A549 (cell line): ENCODE data around the gene POLR1C. TPM values are rescaled to one million over a fixed set of nuclear protein-coding genes. Genes with fewer than 3 reads are reported as not detected.
"Not testable (repeated sequence)": the region's sequence is repeated elsewhere in the genome, so short reads cannot be mapped to it uniquely, and the experiment has no call there.

Experiments used
- ATAC-seq, 2 experiments: fragments of 200-7000 bp in 1 of 2; fragments of >200 bp in 1 of 2; cut with Nextera tagmentation in 1 of 2; cut with Tn5 transposase in 1 of 2; 3 replicates each; pipeline versions ENCODE4 v1.8.0 to v1.9.1; 2018 to 2020; ENCODE audit warnings: mild to moderate bottlenecking in 1 of 2, moderate library complexity in 1 of 2
- CTCF ChIA-PET: fragments of 300-600 bp; sonication (Branson Sonifier 250); formaldehyde crosslinking; extraction: SDS; loops from one replicate; lab custom pipeline; 2021; ENCODE audit warnings: antibody characterized with exemption, inconsistent platforms; lab: Yijun Ruan, JAX
- POLR2A ChIA-PET: fragments of 350-600 bp; formaldehyde crosslinking; extraction: SDS; loops from one replicate; lab custom pipeline; 2021; ENCODE audit warnings: antibody characterized with exemption, inconsistent platforms; lab: Yijun Ruan, JAX
- DNase-seq, 2 experiments: peaks; one replicate each; pipeline versions ENCODE4 v3.0.0 to v3.0.0-alpha.2; 2011 to 2016; ENCODE audit warnings: low read depth in 1 of 2, low spot score in 1 of 2
- FAIRE-seq: peaks from 2 replicates; lab custom pipeline; 2011; peaks lifted over from hg19 to GRCh38; lab: Jason Lieb, UNC
- H3K27ac ChIP-seq, 2 experiments: fragments of >200 bp; sonication (Bioruptor Twin); formaldehyde crosslinking; 3 replicates each; pipeline ENCODE4 v1.5.1; 2016 to 2017
- H3K4me1 ChIP-seq: fragments of >200 bp; sonication (Bioruptor Twin); formaldehyde crosslinking; 3 replicates; pipeline ENCODE4 v1.6.1; 2016
- H3K4me2 ChIP-seq: fragments of >200 bp; sonication (Bioruptor Twin); formaldehyde crosslinking; 3 replicates; pipeline ENCODE4 v1.6.1; 2016
- H3K4me3 ChIP-seq: fragments of >200 bp; sonication (Bioruptor Twin); formaldehyde crosslinking; 3 replicates; pipeline ENCODE4 v1.5.1; 2016
- H3K9me3 ChIP-seq: fragments of >200 bp; sonication (Bioruptor Twin); formaldehyde crosslinking; 3 replicates; pipeline ENCODE4 v1.6.1; 2016
- BCL3 ChIP-seq: fragments of >200 bp; sonication (Bioruptor Twin); formaldehyde crosslinking; IDR thresholded peaks from 3 replicates; pipeline ENCODE4 v1.6.1; 2016
- CHD2 ChIP-seq: fragments of 150-350 bp; IDR thresholded peaks from 2 replicates; pipeline ENCODE4 v1.6.1; 2014; ENCODE audit warnings: low read length; ENCODE audit not compliant: partially characterized antibody
- CHD4 ChIP-seq: fragments of 200-600 bp; sonication (generic); IDR thresholded peaks from 2 replicates; pipeline ENCODE4 v1.6.1; 2016; ENCODE audit warnings: antibody characterized with exemption, mild to moderate bottlenecking, borderline replicate concordance
- ELK1 ChIP-seq: fragments of 150-350 bp; IDR thresholded peaks from 2 replicates; pipeline ENCODE4 v1.6.1; 2014; ENCODE audit warnings: low read depth, mild to moderate bottlenecking, low read length
- GATA3 ChIP-seq: IDR thresholded peaks from 2 replicates; pipeline ENCODE4 v1.6.1; 2012; ENCODE audit warnings: borderline replicate concordance
- HDAC2 ChIP-seq: fragments of 200-600 bp; sonication (generic); IDR thresholded peaks from 2 replicates; pipeline ENCODE4 v1.6.1; 2016
- HEYL ChIP-seq: fragments of 250-450 bp; sonication (Bioruptor Pico); IDR thresholded peaks from 2 replicates; pipeline ENCODE4 v1.8.0; 2021; ENCODE audit warnings: mild to moderate bottlenecking, moderate library complexity
- JUN ChIP-seq, 2 experiments: fragments of >200 bp; sonication (Bioruptor Twin); formaldehyde crosslinking; IDR thresholded peaks; 2 replicates in 1 of 2; 3 replicates in 1 of 2; pipeline ENCODE4 v1.6.1; 2016 to 2017
- KDM5A ChIP-seq: fragments of 200-600 bp; sonication (generic); IDR thresholded peaks from 2 replicates; pipeline ENCODE4 v1.6.1; 2016; ENCODE audit warnings: antibody characterized with exemption, mild to moderate bottlenecking
- MAX ChIP-seq: IDR thresholded peaks from 2 replicates; pipeline ENCODE4 v1.6.1; 2012
- MYC ChIP-seq: IDR thresholded peaks from 2 replicates; pipeline ENCODE4 v1.6.1; 2012; ENCODE audit warnings: mild to moderate bottlenecking, inconsistent platforms, low read length, improper control_type of control experiment, borderline replicate concordance
- PHF8 ChIP-seq: fragments of 200-600 bp; sonication (generic); IDR thresholded peaks from 2 replicates; pipeline ENCODE4 v1.6.1; 2016; ENCODE audit warnings: low read depth, mild to moderate bottlenecking, antibody characterized with exemption, moderate library complexity, borderline replicate concordance
- POLR2A ChIP-seq: IDR thresholded peaks from 2 replicates; pipeline ENCODE4 v1.6.1; 2012; ENCODE audit warnings: mild to moderate bottlenecking, low read length
- RCOR1 ChIP-seq: fragments of 150-350 bp; IDR thresholded peaks from 2 replicates; pipeline ENCODE4 v1.6.1; 2014; ENCODE audit warnings: antibody characterized with exemption, low read length, low read depth
- REST ChIP-seq: fragments of 200-600 bp; sonication (generic); IDR thresholded peaks from 2 replicates; pipeline ENCODE4 v1.6.1; 2016; ENCODE audit warnings: antibody characterized with exemption, mild to moderate bottlenecking, moderate library complexity
- RNF2 ChIP-seq: fragments of 200-600 bp; sonication (generic); IDR thresholded peaks from 2 replicates; pipeline ENCODE4 v1.6.1; 2016; ENCODE audit warnings: low read depth, mild to moderate bottlenecking, antibody characterized with exemption, moderate library complexity, borderline replicate concordance
- SREBF2 ChIP-seq: fragments of 450-650 bp; IDR thresholded peaks from 2 replicates; pipeline ENCODE4 v1.6.1; 2014; ENCODE audit warnings: mild to moderate bottlenecking, moderate library complexity
- TP53 ChIP-seq: fragments of 250-450 bp; sonication (Bioruptor Pico); IDR thresholded peaks from 2 replicates; pipeline ENCODE4 v1.5.0; 2021; ENCODE audit warnings: mild to moderate bottlenecking, moderate library complexity
- WGBS: methylation state at CpG from one replicate; pipeline ENCODE4 v1.1.6; 2017; ENCODE audit errors: missing lambda C conversion rate; 5-methylcytosine and 5-hydroxymethylcytosine counted together
- polyA minus RNA-seq: library from RNA; depleted of rRNA, polyadenylated mRNA; stranded (reverse); fragments of >200 nt; gene quantifications from 2 replicates; pipeline ENCODE4 v1.2.3, GENCODE V29; 2011; rRNA and poly(A)+ RNA removed
- polyA plus RNA-seq, 4 experiments: library from polyadenylated mRNA; depleted of rRNA in 3 of 4; stranded (reverse); fragments of >200 nt; fragmentation: RNase III in 1 of 4; extraction: RNeasy Plus Mini Kit Qiagen cat#74134 plus additional on column Dnase treatment in 1 of 4; gene quantifications; 2 replicates in 3 of 4; 3 replicates in 1 of 4; pipeline ENCODE4 v1.2.3, GENCODE V29; 2011 to 2017

The POLR1C gene
- polyA plus RNA-seq (2011; rRNA removed), result 63.1 and 85.1 TPM in 2 replicates
- polyA plus RNA-seq (2012; cell fraction: cytosol; rRNA removed), result 47.4 and 52.1 TPM in 2 replicates
- 62.6 and 88.5 TPM in 2 replicates for polyA plus RNA-seq (2012; cell fraction: nucleus; rRNA removed)
- 46.5 to 50.0 TPM (median 48.5 TPM) in 3 replicates for polyA plus RNA-seq (2017; fragmentation: RNase III; extraction: RNeasy Plus Mini Kit Qiagen cat#74134 plus additional on column Dnase treatment)
- polyA minus RNA-seq, result 43.9 and 44.2 TPM in 2 replicates

GRCh38 chr6:43516697-43517504 lies at the start of gene POLR1C, which contains the start of gene YIPF3:
Gene POLR1C (plus strand): TSS chr6:43517089. CDS start chr6:43517110, 21 bp downstream.
Gene YIPF3 (minus strand): TSS chr6:43516926. CDS start chr6:43516807, 119 bp downstream.
- Histone ChIP-seq H3K4me3 (peak within 1 kb of the TSS; percentile 93), H3K4me1 (peaks cover 19% of the 10 kb centered on the region), H3K27ac (peak within 1 kb of the TSS; percentile 86 to 97), H3K9me3 (no peaks in the 10 kb centered on the region), H3K4me2 (peak within 1 kb of the TSS; percentile 98)
- WGBS, result 1% methylated on average over 49 of the region's 57 CpGs
- ChIA-PET CTCF (interaction anchor here (2.2 kb wide), 1 partner anchor 10 kb away, joined by 12 read pairs; no protein-coding TSS in a partner anchor), POLR2A (interaction anchor here (1.2 to 1.3 kb wide), 2 partner anchors 9 to 23 kb away, joined by 4 to 5 read pairs; no protein-coding TSS in a partner anchor)
- FAIRE-seq, result no peak
- ATAC-seq, result peak; percentile 85 to 93
- peak; percentile 86 for TF ChIP-seq POLR2A
- no peak for TF ChIP-seq ELK1
- TF ChIP-seq MYC, result peak; percentile 92
- peak; percentile 61 to 65; a peak in 3 of 5 replicates for TF ChIP-seq JUN (IDR thresholded peaks at IDR 0.05)
- peak; percentile 60; the same call in 1 of the 2 replicates for TF ChIP-seq PHF8
- no peak for TF ChIP-seq HDAC2
- TF ChIP-seq CHD2, result peak; percentile 91
- peak; percentile 81; the same call in 2 of the 3 replicates for TF ChIP-seq BCL3
- peak; percentile 93 for TF ChIP-seq MAX
- no peak for TF ChIP-seq HEYL (CRISPR knock-in tag)
- TF ChIP-seq CHD4, result no peak
- TF ChIP-seq RCOR1, result no peak
- TF ChIP-seq GATA3, result no peak
- peak; percentile 66; the same call in 1 of the 2 replicates for TF ChIP-seq KDM5A
- no peak for TF ChIP-seq SREBF2
- TF ChIP-seq REST, result peak; percentile 72
- TF ChIP-seq RNF2, result no peak
- TF ChIP-seq TP53 (CRISPR knock-in tag), result no peak
- DNase-seq, result peak; percentile 81 to 96

- ATAC-seq, H3K4me3 ChIP-seq, H3K4me2 ChIP-seq, H3K4me1 ChIP-seq, DNase-seq, FAIRE-seq, H3K27ac ChIP-seq, H3K9me3 ChIP-seq, POLR2A ChIA-PET: not testable (repeated sequence)
- 49% methylated on average over 5 of the region's 5 CpGs for WGBS
- CTCF ChIA-PET, result interaction anchor here (0.7 to 1.2 kb wide), 4 partner anchors 8 to 40 kb away, joined by 3 read pairs; no protein-coding TSS in a partner anchor
Measured at GRCh38 chr6:43467265-43467664, 49.6 kb upstream of the POLR1C start.
